Nephron (organoid): ENCODE results near the gene DHX32.
"Not testable (repeated sequence)": the region's sequence is repeated elsewhere in the genome, so short reads cannot be mapped to it uniquely, and the experiment has no call there.

Source experiments
- H3K27ac Mint-ChIP-seq, 3 experiments: 2 replicates each; pipeline ENCODE4 v1.8.0; 2020; ENCODE audit warnings: mixed read lengths in 3 of 3, mild to moderate bottlenecking in 2 of 3, moderate library complexity in 1 of 3
- H3K27me3 Mint-ChIP-seq: 2 replicates; pipeline ENCODE4 v1.8.0; 2021; ENCODE audit warnings: low read depth, mild to moderate bottlenecking, moderate library complexity, mixed read lengths
- H3K36me3 Mint-ChIP-seq: 2 replicates; pipeline ENCODE4 v1.8.0; 2020; ENCODE audit warnings: low read depth, mixed read lengths
- H3K4me1 Mint-ChIP-seq: 2 replicates; pipeline ENCODE4 v1.8.0; 2020; ENCODE audit warnings: mixed read lengths
- H3K4me3 Mint-ChIP-seq, 3 experiments: 2 replicates each; pipeline ENCODE4 v1.8.0; 2020; ENCODE audit warnings: mild to moderate bottlenecking in 3 of 3, mixed read lengths in 3 of 3, moderate library complexity in 2 of 3
- H3K9me3 Mint-ChIP-seq: 2 replicates; pipeline ENCODE4 v1.8.0; 2020; ENCODE audit warnings: mixed read lengths
- CTCF ChIP-seq, 3 experiments: fragments of 200-600 bp; sonication (generic); IDR thresholded peaks; one replicate each; pipeline ENCODE4 v1.5.0; 2021; ENCODE audit warnings: antibody characterized with exemption in 3 of 3; ENCODE audit not compliant: unreplicated experiment in 3 of 3

Gene DHX32

GRCh38 chr10:125916977-125917376 is 35.9 kb upstream of the DHX32 start:
- H3K27ac Mint-ChIP-seq: no peak overlapping the region
- peaks cover 4% of the 10 kb centered on the region for H3K36me3 Mint-ChIP-seq
- peaks cover 3% of the 10 kb centered on the region for H3K9me3 Mint-ChIP-seq
- H3K4me3 Mint-ChIP-seq: no peak overlapping the region
- TF ChIP-seq CTCF (IDR thresholded peaks at IDR 0.05; ENCODE audit: unreplicated experiment in 3 of 3): no peak
- H3K4me1 Mint-ChIP-seq: peaks cover 13% of the 10 kb centered on the region
- H3K27me3 Mint-ChIP-seq: peaks cover 3% of the 10 kb centered on the region

GRCh38 chr10:125913277-125913676 is 32.2 kb upstream of the DHX32 start:
- H3K4me1 Mint-ChIP-seq: peaks cover 13% of the 10 kb centered on the region
- H3K27me3 Mint-ChIP-seq, H3K4me3 Mint-ChIP-seq, H3K27ac Mint-ChIP-seq, H3K9me3 Mint-ChIP-seq, H3K36me3 Mint-ChIP-seq: not testable (repeated sequence)

GRCh38 chr10:125911990-125912389 is 30.9 kb upstream of the DHX32 start:
- Mint-ChIP-seq H3K27me3 (peaks cover 3% of the 10 kb centered on the region), H3K27ac (no peak overlapping the region), H3K36me3 (peaks cover 4% of the 10 kb centered on the region), H3K4me3 (no peak overlapping the region), H3K4me1 (peaks cover 13% of the 10 kb centered on the region), H3K9me3 (peaks cover 3% of the 10 kb centered on the region)
- TF ChIP-seq CTCF (IDR thresholded peaks at IDR 0.05; ENCODE audit: unreplicated experiment in 3 of 3): no peak

GRCh38 chr10:125911145-125911544 is 30.1 kb upstream of the DHX32 start:
- H3K4me1 Mint-ChIP-seq: peaks cover 13% of the 10 kb centered on the region
- peaks cover 3% of the 10 kb centered on the region for H3K9me3 Mint-ChIP-seq
- H3K4me3 Mint-ChIP-seq: no peak overlapping the region
- peaks cover 3% of the 10 kb centered on the region for H3K27me3 Mint-ChIP-seq
- no peak for TF ChIP-seq CTCF (IDR thresholded peaks at IDR 0.05; ENCODE audit: unreplicated experiment in 3 of 3)
- H3K36me3 Mint-ChIP-seq: peaks cover 4% of the 10 kb centered on the region
- H3K27ac Mint-ChIP-seq: no peak overlapping the region

- H3K4me3 Mint-ChIP-seq, H3K27ac Mint-ChIP-seq, H3K36me3 Mint-ChIP-seq, H3K27me3 Mint-ChIP-seq, H3K9me3 Mint-ChIP-seq: not testable (repeated sequence)
- H3K4me1 Mint-ChIP-seq: peaks cover 13% of the 10 kb centered on the region
Measured at GRCh38 chr10:125909491-125909890, 28.4 kb upstream of the DHX32 start.

- H3K36me3 Mint-ChIP-seq, H3K9me3 Mint-ChIP-seq: not testable (repeated sequence)
Measured at GRCh38 chr10:125908813-125909212, 27.7 kb upstream of the DHX32 start.

GRCh38 chr10:125907598-125907997 is 26.5 kb upstream of the DHX32 start:
- H3K4me3 Mint-ChIP-seq, H3K9me3 Mint-ChIP-seq, H3K27me3 Mint-ChIP-seq, H3K36me3 Mint-ChIP-seq, H3K4me1 Mint-ChIP-seq, H3K27ac Mint-ChIP-seq: not testable (repeated sequence)

More at GRCh38 chr10:125908813-125909212, 27.7 kb upstream of the DHX32 start:
- not testable (repeated sequence) for H3K27ac Mint-ChIP-seq, H3K27me3 Mint-ChIP-seq, H3K4me1 Mint-ChIP-seq, H3K4me3 Mint-ChIP-seq

- H3K36me3 Mint-ChIP-seq, H3K27ac Mint-ChIP-seq, H3K4me3 Mint-ChIP-seq, H3K9me3 Mint-ChIP-seq, H3K4me1 Mint-ChIP-seq, H3K27me3 Mint-ChIP-seq: not testable (repeated sequence)
Measured at GRCh38 chr10:125905069-125905994, 24.2 kb upstream of the DHX32 start.

- not testable (repeated sequence) for H3K27me3 Mint-ChIP-seq, H3K27ac Mint-ChIP-seq
Measured at GRCh38 chr10:125903135-125903640, 22.1 kb upstream of the DHX32 start.

GRCh38 chr10:125900963-125901362 is 19.9 kb upstream of the DHX32 start:
- not testable (repeated sequence) for H3K36me3 Mint-ChIP-seq, H3K27me3 Mint-ChIP-seq, H3K27ac Mint-ChIP-seq, H3K4me1 Mint-ChIP-seq, H3K9me3 Mint-ChIP-seq
- peak overlapping the region in 1 of 3 experiments; percentile 1 for H3K4me3 Mint-ChIP-seq

More at GRCh38 chr10:125903135-125903640, 22.1 kb upstream of the DHX32 start:
- not testable (repeated sequence) for H3K36me3 Mint-ChIP-seq, H3K4me3 Mint-ChIP-seq, H3K9me3 Mint-ChIP-seq, H3K4me1 Mint-ChIP-seq

- not testable (repeated sequence) for H3K9me3 Mint-ChIP-seq, H3K27me3 Mint-ChIP-seq, H3K36me3 Mint-ChIP-seq
- H3K4me3 Mint-ChIP-seq: peak overlapping the region; percentile 95 to 96 (median 96)
- peaks cover 19% of the 10 kb centered on the region for H3K4me1 Mint-ChIP-seq
- H3K27ac Mint-ChIP-seq: peak overlapping the region; percentile 34 to 84 (median 38)
Measured at GRCh38 chr10:125897317-125897716, 16.2 kb upstream of the DHX32 start.
